Uterus (tissue), 4 donors: Measurements from ENCODE around the gene CASKIN1. TPM values are rescaled to one million over a fixed set of nuclear protein-coding genes. Genes with fewer than 3 reads are reported as not detected.

Experiments used
- DNase-seq, 2 donors: peaks; one replicate each; pipeline ENCODE4 v3.0.0-alpha.2; 2019 to 2020
- H3K27ac ChIP-seq, 2 donors: fragments of 200-600 bp; sonication (generic); 1 replicate in 1 of 2; 2 replicates in 1 of 2; pipeline ENCODE4 v1.5.1; 2016 to 2018
- H3K27me3 ChIP-seq, 2 donors: fragments of 200-600 bp; sonication (generic); one replicate each; pipeline ENCODE4 v1.5.1; 2018 to 2019; ENCODE audit warnings: control low read depth in 1 of 2
- H3K36me3 ChIP-seq, 2 donors: fragments of 200-600 bp; sonication (generic); one replicate each; pipeline ENCODE4 v1.5.1; 2019; ENCODE audit warnings: control low read depth in 1 of 2
- H3K4me1 ChIP-seq, 2 donors: fragments of 200-600 bp; sonication (generic); one replicate each; pipeline ENCODE4 v1.5.1; 2018 to 2019; ENCODE audit warnings: control low read depth in 1 of 2
- H3K4me3 ChIP-seq, 2 donors: fragments of 200-600 bp; sonication (generic); 1 replicate in 1 of 2; 2 replicates in 1 of 2; pipeline ENCODE4 v1.5.1; 2018 to 2019; ENCODE audit warnings: mild to moderate bottlenecking in 1 of 2
- H3K9me3 ChIP-seq, 2 donors: fragments of 200-600 bp; sonication (generic); one replicate each; pipeline ENCODE4 v1.5.1; 2019; ENCODE audit warnings: control low read depth in 1 of 2
- CTCF ChIP-seq, 4 experiments: fragments of 200-600 bp in 2 of 4; fragments of 450-650 bp in 2 of 4; sonication (generic) in 2 of 4; IDR thresholded peaks; one replicate each; pipeline ENCODE4 v1.5.1; 2016 to 2019; ENCODE audit warnings: antibody characterized with exemption in 4 of 4, mild to moderate bottlenecking in 2 of 4, moderate library complexity in 1 of 4
- POLR2A ChIP-seq, 2 donors: fragments of 450-650 bp; IDR thresholded peaks; one replicate each; pipeline ENCODE4 v1.6.1; 2016; ENCODE audit warnings: antibody characterized with exemption in 2 of 2, mild to moderate bottlenecking in 1 of 2, moderate library complexity in 1 of 2
- intact Hi-C: fragments of 100-400 bp; cut with DNase I; formaldehyde crosslinking; loops from one replicate; pipeline ENCODE4 v1.15.1; 2023; ENCODE audit warnings: low total_unique reads
- total RNA-seq, 4 donors: library from RNA; depleted of rRNA in 3 of 4; stranded (reverse); fragments of >200 nt in 3 of 4; gene quantifications; one replicate each; pipeline versions ENCODE4 v1.1.0 to v1.2.4, GENCODE V29; 2014 to 2023
- donor health status: DM: yes; HTN: yes; CAD: no.

CASKIN1 gene
- total RNA-seq, 4 donors from 2014 or later: 0.40 to 2.7 TPM; not detected in 2

GRCh38 chr16:2208772-2209171 lies 12.4 kb upstream of the CASKIN1 start:
- no peak for TF ChIP-seq POLR2A (IDR thresholded peaks at IDR 0.05)
- TF ChIP-seq CTCF (IDR thresholded peaks at IDR 0.05): no peak
- intact Hi-C loops: no loop called here
- H3K4me1 ChIP-seq: peaks cover 0 to 10% of the 10 kb centered on the region in 2 donors

GRCh38 chr16:2208308-2208707 lies 11.9 kb upstream of the CASKIN1 start:
- intact Hi-C loops: no loop called here
- no peak for DNase-seq
- Histone ChIP-seq H3K27ac (no peak overlapping the region), H3K4me3 (no peak overlapping the region), H3K9me3 (no peaks in the 10 kb centered on the region), H3K27me3 (no peaks in the 10 kb centered on the region), H3K36me3 (no peaks in the 10 kb centered on the region), H3K4me1 (peaks cover 0 to 5% of the 10 kb centered on the region in 2 donors)
- no peak for TF ChIP-seq POLR2A (IDR thresholded peaks at IDR 0.05)
- no peak for TF ChIP-seq CTCF (IDR thresholded peaks at IDR 0.05)

More at GRCh38 chr16:2208772-2209171, 12.4 kb upstream of the CASKIN1 start:
- no peak overlapping the region for H3K27ac ChIP-seq
- no peaks in the 10 kb centered on the region for H3K27me3 ChIP-seq
- no peaks in the 10 kb centered on the region for H3K9me3 ChIP-seq
- no peaks in the 10 kb centered on the region for H3K36me3 ChIP-seq
- no peak for DNase-seq
- no peak overlapping the region for H3K4me3 ChIP-seq

GRCh38 chr16:2207872-2208271 lies 11.5 kb upstream of the CASKIN1 start:
- intact Hi-C loops: no loop called here
- DNase-seq: no peak
- TF ChIP-seq CTCF (IDR thresholded peaks at IDR 0.05) (no peak), POLR2A (IDR thresholded peaks at IDR 0.05) (no peak)
- Histone ChIP-seq H3K4me1 (peaks cover 0 to 3% of the 10 kb centered on the region in 2 donors), H3K4me3 (no peak overlapping the region), H3K36me3 (no peaks in the 10 kb centered on the region), H3K27me3 (no peaks in the 10 kb centered on the region), H3K9me3 (no peaks in the 10 kb centered on the region), H3K27ac (no peak overlapping the region)

- Histone ChIP-seq H3K27ac (no peak overlapping the region), H3K4me3 (no peak overlapping the region), H3K27me3 (no peaks in the 10 kb centered on the region), H3K9me3 (no peaks in the 10 kb centered on the region), H3K36me3 (no peaks in the 10 kb centered on the region), H3K4me1 (peaks cover 0 to 3% of the 10 kb centered on the region in 2 donors)
- DNase-seq: no peak
- intact Hi-C loops: no loop called here
- TF ChIP-seq POLR2A (IDR thresholded peaks at IDR 0.05) (no peak), CTCF (IDR thresholded peaks at IDR 0.05) (no peak)
Measured at GRCh38 chr16:2206780-2207433, 10.5 kb upstream of the CASKIN1 start.

- TF ChIP-seq CTCF (IDR thresholded peaks at IDR 0.05) (no peak), POLR2A (IDR thresholded peaks at IDR 0.05) (no peak)
- peak overlapping the region; percentile 65 to 78 for H3K4me3 ChIP-seq
- no peak for DNase-seq
- H3K36me3 ChIP-seq: no peaks in the 10 kb centered on the region
- peaks cover 0 to 3% of the 10 kb centered on the region in 2 donors for H3K4me1 ChIP-seq
- peak overlapping the region in 1 of 2 donors; percentile 99 for H3K27ac ChIP-seq
- no peaks in the 10 kb centered on the region for H3K9me3 ChIP-seq
- intact Hi-C loops: no loop called here
- H3K27me3 ChIP-seq: no peaks in the 10 kb centered on the region
Measured at GRCh38 chr16:2206420-2206779, 10.0 kb upstream of the CASKIN1 start.
